Activated CD4-positive, alpha-beta T cell treated with anti-CD3 and anti-CD28 coated beads, Interleukin-2, amount 50 U/mL, for 4 hours (primary cell): ENCODE data around the gene RNF126.
"Not testable (repeated sequence)": the region's sequence is repeated elsewhere in the genome, so short reads cannot be mapped to it uniquely, and the experiment has no call there.

Experiments
- DNase-seq, 2 experiments: peaks; one replicate each; pipeline ENCODE4 v3.0.0-alpha.2; 2020

RNF126 gene

GRCh38 chr19:685454-685931 lies 22.5 kb upstream of the RNF126 start:
- no peak for DNase-seq

- no peak for DNase-seq
These were observed 19.8 kb upstream of the RNF126 start for GRCh38 chr19:682678-683320.

GRCh38 chr19:681029-682019 lies 18.3 kb upstream of the RNF126 start:
- DNase-seq: peak in 1 of 2 experiments; percentile 14

GRCh38 chr19:680287-681028 lies 17.4 kb upstream of the RNF126 start:
- DNase-seq: peak; percentile 100

GRCh38 chr19:679418-680286 lies 16.6 kb upstream of the RNF126 start:
- DNase-seq: peak in 1 of 2 experiments; percentile 4

GRCh38 chr19:678791-679388 lies 15.9 kb upstream of the RNF126 start:
- DNase-seq: no peak

GRCh38 chr19:677601-678436 lies 14.8 kb upstream of the RNF126 start:
- no peak for DNase-seq

GRCh38 chr19:677201-677600 lies 14.2 kb upstream of the RNF126 start:
- no peak for DNase-seq

- no peak for DNase-seq
These were observed 13.5 kb upstream of the RNF126 start, which contains the start of gene FSTL3 for GRCh38 chr19:676339-677105. Gene FSTL3 (plus strand): TSS chr19:676392. CDS start chr19:676424, 32 bp downstream.

- DNase-seq: no peak
These were observed 13.0 kb upstream of the RNF126 start for GRCh38 chr19:676007-676338.

- no peak for DNase-seq
These were observed 11.5 kb upstream of the RNF126 start for GRCh38 chr19:674282-675151.

GRCh38 chr19:670609-671075 lies 7.6 kb upstream of the RNF126 start:
- no peak for DNase-seq

- DNase-seq: not testable (repeated sequence)
These were observed 5.8 kb upstream of the RNF126 start for GRCh38 chr19:668675-669434.

- not testable (repeated sequence) for DNase-seq
These were observed 4.1 kb upstream of the RNF126 start for GRCh38 chr19:666985-667573.

- DNase-seq: peak; percentile 80 to 83
These were observed 2.0 kb upstream of the RNF126 start for GRCh38 chr19:664913-665443.

- DNase-seq: no peak
These were observed 686 bp upstream of the RNF126 start for GRCh38 chr19:663682-664117.
